HepG2 (cell line): Measurements from ENCODE around the gene SASH3. TPM values are rescaled to one million over a fixed set of nuclear protein-coding genes. Genes with fewer than 3 reads are reported as not detected.

Experiments used
- ATAC-seq: fragments of 200-7000 bp; cut with Tn5 transposase; 3 replicates; pipeline ENCODE4 v1.9.1; 2020; ENCODE audit warnings: mild to moderate bottlenecking, moderate library complexity
- BruUV-seq: library from RNA; stranded (reverse); fragments of 400-500 nt; replicated peaks from 2 replicates; lab custom pipeline; 2021; lab: Mats Ljungman, UMichigan
- CTCF ChIA-PET: fragments of 300-600 bp; formaldehyde crosslinking; extraction: SDS; loops from one replicate; lab custom pipeline; 2021; ENCODE audit warnings: low total read pairs, inconsistent platforms, low intra/inter-chr PET ratio; lab: Yijun Ruan, JAX
- POLR2A ChIA-PET: fragments of 350-600 bp; sonication (Branson Sonifier 250); formaldehyde crosslinking; loops from one replicate; lab custom pipeline; 2020; ENCODE audit warnings: antibody characterized with exemption, inconsistent platforms; lab: Yijun Ruan, JAX
- DNase-seq: peaks from one replicate; pipeline ENCODE4 v3.0.0-alpha.2; 2015; ENCODE audit warnings: low spot score
- FAIRE-seq: peaks from 3 replicates; lab custom pipeline; 2011; peaks lifted over from hg19 to GRCh38; lab: Jason Lieb, UNC
- H2AFZ ChIP-seq: one replicate; pipeline ENCODE4 v1.6.1; 2011; ENCODE audit warnings: low read length, inconsistent platforms
- H3K27ac ChIP-seq: fragments of 300-600 bp; 3 replicates; pipeline ENCODE4 v1.8.0; 2011; ENCODE audit warnings: mixed run types, mild to moderate bottlenecking, mixed read lengths, low read length, inconsistent platforms; ENCODE audit not compliant: insufficient read depth; ENCODE audit errors: extremely low read length
- H3K27me3 ChIP-seq, 2 experiments: fragments of 200-600 bp in 1 of 2; 2 replicates in 1 of 2; 3 replicates in 1 of 2; pipeline versions ENCODE4 v1.6.0 to v1.8.0; 2011; ENCODE audit warnings: low read length in 2 of 2, mild to moderate bottlenecking in 2 of 2, moderate library complexity in 2 of 2, inconsistent platforms in 1 of 2; ENCODE audit not compliant: insufficient read depth in 2 of 2, control insufficient read depth in 1 of 2
- H3K36me3 ChIP-seq, 2 experiments: fragments of 200-600 bp in 1 of 2; replicated peaks in 1 of 2; 2 replicates in 1 of 2; 3 replicates in 1 of 2; pipeline versions ENCODE4 v1.5.1 to v1.8.0; 2011; ENCODE audit warnings: low read length in 2 of 2, inconsistent platforms in 1 of 2; ENCODE audit not compliant: insufficient read depth in 2 of 2, control insufficient read depth in 1 of 2
- H3K4me1 ChIP-seq: 2 replicates; pipeline ENCODE4 v1.5.1; 2012; ENCODE audit warnings: low read length, inconsistent platforms; ENCODE audit not compliant: insufficient read depth
- H3K4me2 ChIP-seq: 2 replicates; pipeline ENCODE4 v1.6.0; 2011; ENCODE audit warnings: low read depth, low read length, inconsistent platforms
- H3K4me3 ChIP-seq, 3 experiments: fragments of 200-600 bp in 1 of 3; sonication (generic), shearing (Covaris generic) in 1 of 3; replicated peaks in 1 of 3; 2 replicates each; pipeline ENCODE4 v1.5.1; 2011 to 2016; ENCODE audit warnings: low read length in 3 of 3, inconsistent platforms in 2 of 3, low read depth in 2 of 3, mild to moderate bottlenecking in 2 of 3, control low read depth in 1 of 3, mixed read lengths in 1 of 3; ENCODE audit not compliant: insufficient read depth in 1 of 3
- H3K79me2 ChIP-seq: one replicate; pipeline ENCODE4 v1.6.1; 2011; ENCODE audit warnings: low read length, inconsistent platforms; ENCODE audit not compliant: insufficient read depth
- H3K9ac ChIP-seq: 2 replicates; pipeline ENCODE4 v1.6.0; 2011; ENCODE audit warnings: mild to moderate bottlenecking, low read depth, low read length, inconsistent platforms; ENCODE audit not compliant: insufficient read depth
- H3K9me3 ChIP-seq: 2 replicates; pipeline ENCODE4 v1.5.1; 2012; ENCODE audit warnings: mild to moderate bottlenecking, low read length
- H4K20me1 ChIP-seq: 2 replicates; pipeline ENCODE4 v1.6.0; 2011; ENCODE audit warnings: inconsistent platforms, mild to moderate bottlenecking, low read length, moderate library complexity; ENCODE audit not compliant: insufficient read depth
- ATM ChIP-seq: fragments of 450-650 bp; IDR thresholded peaks from 2 replicates; pipeline ENCODE4 v1.7.1; 2017; ENCODE audit warnings: mild to moderate bottlenecking, borderline replicate concordance
- CHCHD3 ChIP-seq: sonication (generic); formaldehyde crosslinking; IDR thresholded peaks from 2 replicates; pipeline ENCODE4 v1.8.0; 2022; ENCODE audit warnings: mild to moderate bottlenecking, missing genetic modification reagents, moderate library complexity
- MAFF ChIP-seq: IDR thresholded peaks from 2 replicates; pipeline ENCODE4 v1.6.1; 2011; ENCODE audit warnings: low read depth, low read length, improper control_type of control experiment
- MXI1 ChIP-seq: IDR thresholded peaks from 3 replicates; pipeline ENCODE4 v1.6.1; 2012; ENCODE audit warnings: low read depth, low read length, inconsistent platforms, borderline replicate concordance
- NFATC3 ChIP-seq: sonication (generic); formaldehyde crosslinking; IDR thresholded peaks from 2 replicates; pipeline ENCODE4 v1.5.1; 2020; ENCODE audit warnings: mild to moderate bottlenecking, missing genetic modification reagents
- NFRKB ChIP-seq: fragments of 450-650 bp; IDR thresholded peaks from 2 replicates; pipeline ENCODE4 v1.6.1; 2017
- RFX1 ChIP-seq: fragments of 450-650 bp; IDR thresholded peaks from 2 replicates; pipeline ENCODE4 v1.6.1; 2017
- RFXAP ChIP-seq: sonication (generic); formaldehyde crosslinking; IDR thresholded peaks from 2 replicates; pipeline ENCODE4 v1.4.0; 2020; ENCODE audit warnings: missing genetic modification reagents, borderline replicate concordance
- TAF1 ChIP-seq: sonication (generic); formaldehyde crosslinking; IDR thresholded peaks from 2 replicates; pipeline ENCODE4 v1.4.0; 2020; ENCODE audit warnings: missing genetic modification reagents
- ZFP90 ChIP-seq: sonication (generic); formaldehyde crosslinking; IDR thresholded peaks from 2 replicates; pipeline ENCODE4 v1.8.0; 2022; ENCODE audit warnings: missing genetic modification reagents, mild to moderate bottlenecking, inconsistent platforms, borderline replicate concordance
- ZNF746 ChIP-seq: sonication (generic); formaldehyde crosslinking; IDR thresholded peaks from 2 replicates; pipeline ENCODE4 v1.8.0; 2022; ENCODE audit warnings: mild to moderate bottlenecking, missing genetic modification reagents
- WGBS: methylation state at CpG from one replicate; pipeline ENCODE4 v1.1.6; 2017; ENCODE audit warnings: low lambda C conversion rate; 5-methylcytosine and 5-hydroxymethylcytosine counted together
- in situ Hi-C: cut with HindIII; loops from 2 replicates; pipeline ENCODE4 v1.10.0; 2017; ENCODE audit warnings: low pct_unique_long_range_greater_than_20kb; ENCODE audit not compliant: extremely low pct_ligation_motif_present
- intact Hi-C: fragments of 100-400 bp; cut with micrococcal nuclease; formaldehyde crosslinking; loops from one replicate; pipeline ENCODE4 v1.10.0; 2022; ENCODE audit not compliant: unreplicated experiment
- polyA plus RNA-seq, 8 experiments: library from polyadenylated mRNA; depleted of rRNA in 3 of 8; stranded (reverse) in 7 of 8; unstranded in 1 of 8; fragments of >200 nt; fragmentation: Illumina TruSeq in 4 of 8; extraction: Trizol in 4 of 8; gene quantifications; 2 replicates each; pipeline versions ENCODE4 v1.2.1 to v1.2.3, GENCODE V29; 2011 to 2016; ENCODE audit warnings: low read depth in 4 of 8, missing spikeins in 1 of 8, mixed read lengths in 1 of 8; ENCODE audit not compliant: insufficient read depth in 1 of 8
- total RNA-seq, 5 experiments: library from RNA; depleted of rRNA; stranded (reverse); fragments of >200 nt; fragmentation: Illumina TruSeq; extraction: Trizol; gene quantifications; 2 replicates each; pipeline ENCODE4 v1.2.3, GENCODE V29; 2016; ENCODE audit warnings: low read depth in 1 of 5
- TF ChIP-seq, protein P1 (sequence below): sonication (generic); formaldehyde crosslinking; IDR thresholded peaks from 2 replicates; pipeline ENCODE4 v1.8.0; 2022; ENCODE audit warnings: low read depth, missing genetic modification reagents
- TF ChIP-seq, protein P2 (sequence below): sonication (generic); formaldehyde crosslinking; IDR thresholded peaks from 2 replicates; pipeline ENCODE4 v1.8.0; 2022; ENCODE audit warnings: mild to moderate bottlenecking, missing genetic modification reagents, moderate library complexity
- TF ChIP-seq, protein P3 (sequence below): sonication (generic); formaldehyde crosslinking; IDR thresholded peaks from 2 replicates; pipeline ENCODE4 v1.5.0; 2020; ENCODE audit warnings: mild to moderate bottlenecking, missing genetic modification reagents
- TF ChIP-seq, protein P4 (sequence below): sonication (generic); formaldehyde crosslinking; IDR thresholded peaks from 2 replicates; pipeline ENCODE4 v1.8.1; 2023; ENCODE audit warnings: mild to moderate bottlenecking, moderate library complexity, missing genetic modification reagents
- TF ChIP-seq, protein P5 (sequence below): sonication (generic); IDR thresholded peaks from 2 replicates; pipeline ENCODE4 v1.6.1; 2016; ENCODE audit warnings: low read depth, borderline replicate concordance
- TF ChIP-seq, protein P6 (sequence below): sonication (generic); formaldehyde crosslinking; IDR thresholded peaks from 2 replicates; pipeline ENCODE4 v1.4.0; 2020; ENCODE audit warnings: missing genetic modification reagents, borderline replicate concordance

Gene SASH3
- total and polyA plus RNA-seq, 2 of the 13 experiments (the other 11 are each of a cell fraction or from before 2014, with no cell fraction given): 0.08 TPM; not detected in 1

DNA sequence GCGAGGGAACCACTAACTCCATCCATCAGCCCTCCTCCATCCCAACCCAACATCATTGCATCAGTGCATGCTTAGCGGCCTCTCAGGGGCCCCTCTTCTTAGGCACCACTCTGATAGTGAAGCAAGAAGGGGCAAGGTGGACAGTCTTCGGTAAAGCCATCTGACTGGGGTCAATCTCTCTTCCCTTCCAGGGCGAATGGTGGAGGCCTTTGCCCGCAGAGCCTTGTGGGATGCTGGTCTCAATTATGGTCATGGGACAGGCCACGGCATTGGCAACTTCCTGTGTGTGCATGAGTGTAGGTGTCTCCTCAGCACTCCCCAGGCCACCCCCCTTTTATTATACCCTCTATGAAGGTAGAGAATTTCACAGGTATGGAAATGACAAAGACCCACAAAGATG, 18.8 kb upstream of the SASH3 start:
- DNase-seq: no peak
- Histone ChIP-seq H3K9ac (no peak overlapping the region), H3K4me2 (no peak overlapping the region), H3K27ac (no peak overlapping the region), H3K36me3 (no peaks in the 10 kb centered on the region), H3K79me2 (no peaks in the 10 kb centered on the region), H3K27me3 (no peaks in the 10 kb centered on the region), H4K20me1 (no peaks in the 10 kb centered on the region), H2AFZ (no peak overlapping the region), H3K4me1 (no peaks in the 10 kb centered on the region), H3K9me3 (no peaks in the 10 kb centered on the region), H3K4me3 (no peak overlapping the region)
- ChIA-PET CTCF (no interaction called here), POLR2A (no interaction called here)
- TF ChIP-seq MAFF: no peak
- TF ChIP-seq ZNF746 (CRISPR knock-in tag): no peak
- no peak for TF ChIP-seq CHCHD3 (CRISPR knock-in tag)
- no peak for TF ChIP-seq MXI1
- TF ChIP-seq, protein P1, sequence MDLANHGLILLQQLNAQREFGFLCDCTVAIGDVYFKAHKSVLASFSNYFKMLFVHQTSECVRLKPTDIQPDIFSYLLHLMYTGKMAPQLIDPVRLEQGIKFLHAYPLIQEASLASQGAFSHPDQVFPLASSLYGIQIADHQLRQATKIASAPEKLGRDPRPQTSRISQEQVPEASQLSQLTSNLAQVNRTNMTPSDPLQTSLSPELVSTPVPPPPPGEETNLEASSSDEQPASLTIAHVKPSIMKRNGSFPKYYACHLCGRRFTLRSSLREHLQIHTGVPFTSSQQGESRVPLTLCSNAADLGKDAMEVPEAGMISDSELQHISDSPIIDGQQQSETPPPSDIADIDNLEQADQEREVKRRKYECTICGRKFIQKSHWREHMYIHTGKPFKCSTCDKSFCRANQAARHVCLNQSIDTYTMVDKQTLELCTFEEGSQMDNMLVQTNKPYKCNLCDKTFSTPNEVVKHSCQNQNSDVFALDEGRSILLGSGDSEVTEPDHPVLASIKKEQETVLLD (CRISPR knock-in tag): no peak
- TF ChIP-seq NFRKB: no peak
- TF ChIP-seq ZFP90 (CRISPR knock-in tag): no peak
- TF ChIP-seq, protein P2, sequence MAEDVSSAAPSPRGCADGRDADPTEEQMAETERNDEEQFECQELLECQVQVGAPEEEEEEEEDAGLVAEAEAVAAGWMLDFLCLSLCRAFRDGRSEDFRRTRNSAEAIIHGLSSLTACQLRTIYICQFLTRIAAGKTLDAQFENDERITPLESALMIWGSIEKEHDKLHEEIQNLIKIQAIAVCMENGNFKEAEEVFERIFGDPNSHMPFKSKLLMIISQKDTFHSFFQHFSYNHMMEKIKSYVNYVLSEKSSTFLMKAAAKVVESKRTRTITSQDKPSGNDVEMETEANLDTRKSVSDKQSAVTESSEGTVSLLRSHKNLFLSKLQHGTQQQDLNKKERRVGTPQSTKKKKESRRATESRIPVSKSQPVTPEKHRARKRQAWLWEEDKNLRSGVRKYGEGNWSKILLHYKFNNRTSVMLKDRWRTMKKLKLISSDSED (CRISPR knock-in tag): no peak
- TF ChIP-seq RFX1: no peak
- no peak for TF ChIP-seq TAF1
- TF ChIP-seq RFXAP (CRISPR knock-in tag): no peak
- TF ChIP-seq, protein P3, sequence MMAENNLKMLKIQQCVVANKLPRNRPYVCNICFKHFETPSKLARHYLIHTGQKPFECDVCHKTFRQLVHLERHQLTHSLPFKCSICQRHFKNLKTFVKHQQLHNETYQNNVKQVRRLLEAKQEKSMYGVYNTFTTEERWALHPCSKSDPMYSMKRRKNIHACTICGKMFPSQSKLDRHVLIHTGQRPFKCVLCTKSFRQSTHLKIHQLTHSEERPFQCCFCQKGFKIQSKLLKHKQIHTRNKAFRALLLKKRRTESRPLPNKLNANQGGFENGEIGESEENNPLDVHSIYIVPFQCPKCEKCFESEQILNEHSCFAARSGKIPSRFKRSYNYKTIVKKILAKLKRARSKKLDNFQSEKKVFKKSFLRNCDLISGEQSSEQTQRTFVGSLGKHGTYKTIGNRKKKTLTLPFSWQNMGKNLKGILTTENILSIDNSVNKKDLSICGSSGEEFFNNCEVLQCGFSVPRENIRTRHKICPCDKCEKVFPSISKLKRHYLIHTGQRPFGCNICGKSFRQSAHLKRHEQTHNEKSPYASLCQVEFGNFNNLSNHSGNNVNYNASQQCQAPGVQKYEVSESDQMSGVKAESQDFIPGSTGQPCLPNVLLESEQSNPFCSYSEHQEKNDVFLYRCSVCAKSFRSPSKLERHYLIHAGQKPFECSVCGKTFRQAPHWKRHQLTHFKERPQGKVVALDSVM (CRISPR knock-in tag): no peak
- no peak for TF ChIP-seq NFATC3 (CRISPR knock-in tag)
- TF ChIP-seq, protein P4, sequence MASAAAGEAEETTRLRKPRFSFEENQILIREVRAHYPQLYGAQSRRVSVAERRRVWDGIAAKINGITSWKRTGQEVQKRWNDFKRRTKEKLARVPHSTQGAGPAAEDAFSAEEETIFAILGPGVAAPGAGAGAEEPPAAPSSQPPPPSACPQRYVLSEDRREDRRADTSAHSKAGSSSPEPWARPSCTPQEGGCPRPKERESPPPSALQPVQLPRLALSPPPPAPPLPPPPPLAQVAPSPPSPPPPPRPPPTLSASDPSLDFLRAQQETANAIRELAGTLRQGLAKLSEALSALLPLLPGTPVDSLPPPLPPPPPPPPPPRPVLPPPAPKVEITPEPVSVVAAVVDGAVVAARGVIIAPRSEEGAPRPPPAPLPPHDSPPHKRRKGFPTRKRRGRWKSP (CRISPR knock-in tag): no peak
- TF ChIP-seq ATM: no peak
- TF ChIP-seq, protein P5, sequence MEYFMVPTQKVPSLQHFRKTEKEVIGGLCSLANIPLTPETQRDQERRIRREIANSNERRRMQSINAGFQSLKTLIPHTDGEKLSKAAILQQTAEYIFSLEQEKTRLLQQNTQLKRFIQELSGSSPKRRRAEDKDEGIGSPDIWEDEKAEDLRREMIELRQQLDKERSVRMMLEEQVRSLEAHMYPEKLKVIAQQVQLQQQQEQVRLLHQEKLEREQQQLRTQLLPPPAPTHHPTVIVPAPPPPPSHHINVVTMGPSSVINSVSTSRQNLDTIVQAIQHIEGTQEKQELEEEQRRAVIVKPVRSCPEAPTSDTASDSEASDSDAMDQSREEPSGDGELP: no peak
- TF ChIP-seq, protein P6, sequence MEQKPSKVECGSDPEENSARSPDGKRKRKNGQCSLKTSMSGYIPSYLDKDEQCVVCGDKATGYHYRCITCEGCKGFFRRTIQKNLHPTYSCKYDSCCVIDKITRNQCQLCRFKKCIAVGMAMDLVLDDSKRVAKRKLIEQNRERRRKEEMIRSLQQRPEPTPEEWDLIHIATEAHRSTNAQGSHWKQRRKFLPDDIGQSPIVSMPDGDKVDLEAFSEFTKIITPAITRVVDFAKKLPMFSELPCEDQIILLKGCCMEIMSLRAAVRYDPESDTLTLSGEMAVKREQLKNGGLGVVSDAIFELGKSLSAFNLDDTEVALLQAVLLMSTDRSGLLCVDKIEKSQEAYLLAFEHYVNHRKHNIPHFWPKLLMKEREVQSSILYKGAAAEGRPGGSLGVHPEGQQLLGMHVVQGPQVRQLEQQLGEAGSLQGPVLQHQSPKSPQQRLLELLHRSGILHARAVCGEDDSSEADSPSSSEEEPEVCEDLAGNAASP (CRISPR knock-in tag): no peak
- no peak for ATAC-seq
- in situ Hi-C loops: no loop called here
- BruUV-seq: no TSS peak
- WGBS: 60% methylated on average over 4 of the region's 6 CpGs
- intact Hi-C loops: no loop called here
- no peak for FAIRE-seq
